Nephron (organoid): ENCODE measurements around the gene MACROD2.
A peak's percentile ranks its signal among the peaks of the same experiment; 100 is the strongest.

Experiments used
- H3K27ac Mint-ChIP-seq, 3 experiments: 2 replicates each; pipeline ENCODE4 v1.8.0; 2020; ENCODE audit warnings: mixed read lengths in 3 of 3, mild to moderate bottlenecking in 2 of 3, moderate library complexity in 1 of 3
- H3K27me3 Mint-ChIP-seq: 2 replicates; pipeline ENCODE4 v1.8.0; 2021; ENCODE audit warnings: low read depth, mild to moderate bottlenecking, moderate library complexity, mixed read lengths
- H3K36me3 Mint-ChIP-seq: 2 replicates; pipeline ENCODE4 v1.8.0; 2020; ENCODE audit warnings: low read depth, mixed read lengths
- H3K4me1 Mint-ChIP-seq: 2 replicates; pipeline ENCODE4 v1.8.0; 2020; ENCODE audit warnings: mixed read lengths
- H3K4me3 Mint-ChIP-seq, 3 experiments: 2 replicates each; pipeline ENCODE4 v1.8.0; 2020; ENCODE audit warnings: mild to moderate bottlenecking in 3 of 3, mixed read lengths in 3 of 3, moderate library complexity in 2 of 3
- H3K9me3 Mint-ChIP-seq: 2 replicates; pipeline ENCODE4 v1.8.0; 2020; ENCODE audit warnings: mixed read lengths
- TF ChIP-seq, protein P1 (sequence below), 3 experiments: fragments of 200-600 bp; sonication (generic); IDR thresholded peaks; one replicate each; pipeline ENCODE4 v1.5.0; 2021; ENCODE audit warnings: antibody characterized with exemption in 3 of 3; ENCODE audit not compliant: unreplicated experiment in 3 of 3

Gene MACROD2

DNA sequence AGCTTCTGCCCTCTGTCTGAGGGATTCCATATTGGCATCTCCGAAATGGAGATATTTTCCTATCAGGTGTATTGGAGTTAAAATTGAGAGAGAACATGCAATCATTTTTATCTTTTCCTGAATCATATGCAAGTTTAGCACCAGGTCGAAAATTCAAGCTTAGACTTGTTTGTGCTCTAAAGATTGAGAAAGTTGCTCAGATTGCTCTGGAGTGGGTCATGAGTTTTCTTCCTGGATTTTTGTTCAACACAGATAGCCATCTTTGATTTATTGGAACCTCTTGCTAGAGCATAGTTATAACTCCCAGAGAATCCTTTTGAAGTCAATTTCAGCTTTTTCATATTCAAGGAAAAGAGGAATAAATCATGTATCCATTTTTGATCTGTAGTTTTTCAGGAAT is 715.6 kb downstream of the MACROD2 start:
- H3K27ac Mint-ChIP-seq: peak overlapping the region in 2 of 3 experiments; percentile 16 to 18
- H3K4me1 Mint-ChIP-seq: peaks cover 35% of the 10 kb centered on the region
- H3K9me3 Mint-ChIP-seq: no peaks in the 10 kb centered on the region
- TF ChIP-seq, protein P1, sequence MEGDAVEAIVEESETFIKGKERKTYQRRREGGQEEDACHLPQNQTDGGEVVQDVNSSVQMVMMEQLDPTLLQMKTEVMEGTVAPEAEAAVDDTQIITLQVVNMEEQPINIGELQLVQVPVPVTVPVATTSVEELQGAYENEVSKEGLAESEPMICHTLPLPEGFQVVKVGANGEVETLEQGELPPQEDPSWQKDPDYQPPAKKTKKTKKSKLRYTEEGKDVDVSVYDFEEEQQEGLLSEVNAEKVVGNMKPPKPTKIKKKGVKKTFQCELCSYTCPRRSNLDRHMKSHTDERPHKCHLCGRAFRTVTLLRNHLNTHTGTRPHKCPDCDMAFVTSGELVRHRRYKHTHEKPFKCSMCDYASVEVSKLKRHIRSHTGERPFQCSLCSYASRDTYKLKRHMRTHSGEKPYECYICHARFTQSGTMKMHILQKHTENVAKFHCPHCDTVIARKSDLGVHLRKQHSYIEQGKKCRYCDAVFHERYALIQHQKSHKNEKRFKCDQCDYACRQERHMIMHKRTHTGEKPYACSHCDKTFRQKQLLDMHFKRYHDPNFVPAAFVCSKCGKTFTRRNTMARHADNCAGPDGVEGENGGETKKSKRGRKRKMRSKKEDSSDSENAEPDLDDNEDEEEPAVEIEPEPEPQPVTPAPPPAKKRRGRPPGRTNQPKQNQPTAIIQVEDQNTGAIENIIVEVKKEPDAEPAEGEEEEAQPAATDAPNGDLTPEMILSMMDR (IDR thresholded peaks at IDR 0.05; ENCODE audit: unreplicated experiment in 3 of 3): no peak
- H3K27me3 Mint-ChIP-seq: peaks cover under 1% of the 10 kb centered on the region
- no peaks in the 10 kb centered on the region for H3K36me3 Mint-ChIP-seq
- no peak overlapping the region for H3K4me3 Mint-ChIP-seq

- H3K27ac Mint-ChIP-seq: peak overlapping the region; percentile 18 to 63 (median 34)
- H3K9me3 Mint-ChIP-seq: no peaks in the 10 kb centered on the region
- H3K27me3 Mint-ChIP-seq: peaks cover 5% of the 10 kb centered on the region
- peaks cover 40% of the 10 kb centered on the region for H3K4me1 Mint-ChIP-seq
- TF ChIP-seq, protein P1 (IDR thresholded peaks at IDR 0.05; ENCODE audit: unreplicated experiment in 3 of 3): no peak
- no peak overlapping the region for H3K4me3 Mint-ChIP-seq
- no peaks in the 10 kb centered on the region for H3K36me3 Mint-ChIP-seq
These were observed 716.3 kb downstream of the MACROD2 start for GRCh38 chr20:14711652-14712051.

GRCh38 chr20:14712302-14712739 is 717.0 kb downstream of the MACROD2 start:
- TF ChIP-seq, protein P1 (IDR thresholded peaks at IDR 0.05; ENCODE audit: unreplicated experiment in 3 of 3): no peak
- peak overlapping the region in 2 of 3 experiments; percentile 7 to 34 for H3K27ac Mint-ChIP-seq

GRCh38 chr20:14715400-14715799 is 720.1 kb downstream of the MACROD2 start:
- H3K27ac Mint-ChIP-seq: peak overlapping the region; percentile 18 to 83 (median 74)
- no peaks in the 10 kb centered on the region for H3K36me3 Mint-ChIP-seq
- TF ChIP-seq, protein P1 (IDR thresholded peaks at IDR 0.05; ENCODE audit: unreplicated experiment in 3 of 3): no peak
- H3K4me3 Mint-ChIP-seq: no peak overlapping the region
- H3K27me3 Mint-ChIP-seq: peaks cover 5% of the 10 kb centered on the region
- H3K9me3 Mint-ChIP-seq: no peaks in the 10 kb centered on the region
- H3K4me1 Mint-ChIP-seq: peaks cover 31% of the 10 kb centered on the region

More at GRCh38 chr20:14712302-14712739, 717.0 kb downstream of the MACROD2 start:
- Mint-ChIP-seq H3K4me1 (peaks cover 34% of the 10 kb centered on the region), H3K4me3 (no peak overlapping the region), H3K36me3 (no peaks in the 10 kb centered on the region), H3K9me3 (no peaks in the 10 kb centered on the region), H3K27me3 (peaks cover 5% of the 10 kb centered on the region)

GRCh38 chr20:14716351-14716801 is 721.1 kb downstream of the MACROD2 start:
- Mint-ChIP-seq H3K9me3 (no peaks in the 10 kb centered on the region), H3K4me1 (peaks cover 24% of the 10 kb centered on the region), H3K27ac (peak overlapping the region; percentile 18 to 83 (median 74)), H3K4me3 (peak overlapping the region in 2 of 3 experiments; percentile 15 to 29), H3K27me3 (peaks cover 5% of the 10 kb centered on the region), H3K36me3 (no peaks in the 10 kb centered on the region)
- TF ChIP-seq, protein P1 (IDR thresholded peaks at IDR 0.05; ENCODE audit: unreplicated experiment in 3 of 3): no peak
